HG02884 (cell line): ENCODE data around the gene RALGPS1.

Experiments used
- ATAC-seq: cut with Tn5 transposase; IDR thresholded peaks from one replicate; pipeline ENCODE4 v1.9.1; 2021; ENCODE audit warnings: mild to moderate bottlenecking, moderate library complexity; ENCODE audit not compliant: unreplicated experiment

The RALGPS1 gene

GRCh38 chr9:127092041-127092608 is 177.5 kb downstream of the RALGPS1 start:
- ATAC-seq, result no peak

DNA sequence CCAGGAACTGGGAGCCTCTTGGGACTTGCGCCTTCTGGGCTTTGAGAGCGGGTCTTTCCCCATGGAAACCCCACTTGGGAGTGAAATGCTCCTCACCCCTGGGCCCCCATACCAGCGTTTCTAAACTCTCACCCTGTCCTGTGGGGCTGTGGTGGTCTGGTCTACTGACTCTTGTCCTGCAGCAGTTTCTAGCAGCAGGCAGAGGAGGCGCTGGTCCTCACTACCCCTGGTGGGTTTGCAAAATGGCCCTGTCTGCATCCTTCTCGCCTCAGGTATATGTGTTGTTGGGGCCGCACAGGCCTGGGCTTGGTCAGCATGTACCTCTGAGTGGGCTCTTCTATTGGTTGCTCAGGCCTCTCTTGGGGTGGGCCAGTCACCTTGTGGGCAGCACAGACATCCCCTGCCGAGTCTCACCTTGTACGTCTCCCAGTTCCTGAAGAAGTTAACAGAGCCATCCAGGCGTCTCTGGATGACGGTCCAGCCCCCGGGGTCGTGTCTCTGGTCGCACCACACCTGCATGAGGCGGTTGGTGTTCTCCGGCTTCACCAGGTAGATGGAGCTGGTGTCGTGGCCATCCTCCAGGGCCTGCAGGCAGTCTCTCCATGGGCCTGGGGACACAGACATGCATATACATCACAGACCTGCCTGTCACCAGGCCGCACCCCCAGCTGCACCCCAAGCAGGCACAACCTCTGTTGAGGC is 178.9 kb downstream of the RALGPS1 start:
- no peak for ATAC-seq

DNA sequence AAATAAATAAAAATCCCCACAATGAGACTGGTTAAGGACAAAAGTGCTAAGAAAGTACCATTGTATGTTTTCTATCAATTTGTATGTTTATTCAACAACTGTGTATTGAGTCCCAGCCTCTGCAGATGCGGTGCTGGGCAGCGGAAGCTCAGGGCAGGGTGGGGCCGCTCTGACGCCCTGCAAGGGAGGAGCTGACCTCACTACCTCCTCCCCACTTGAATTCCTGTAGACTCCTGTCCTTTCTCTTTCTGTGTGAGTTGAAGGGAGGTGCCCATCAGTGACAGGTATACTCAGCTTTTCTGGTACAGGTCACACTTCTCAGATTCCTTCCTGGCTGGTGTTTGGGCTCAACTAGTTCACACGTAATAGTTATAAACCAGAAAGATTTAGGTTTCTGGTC is 180.8 kb downstream of the RALGPS1 start:
- ATAC-seq, result no peak

GRCh38 chr9:127096208-127096607 is 181.6 kb downstream of the RALGPS1 start:
- ATAC-seq, result no peak

GRCh38 chr9:127097683-127098082 is 183.1 kb downstream of the RALGPS1 start:
- no peak for ATAC-seq

DNA sequence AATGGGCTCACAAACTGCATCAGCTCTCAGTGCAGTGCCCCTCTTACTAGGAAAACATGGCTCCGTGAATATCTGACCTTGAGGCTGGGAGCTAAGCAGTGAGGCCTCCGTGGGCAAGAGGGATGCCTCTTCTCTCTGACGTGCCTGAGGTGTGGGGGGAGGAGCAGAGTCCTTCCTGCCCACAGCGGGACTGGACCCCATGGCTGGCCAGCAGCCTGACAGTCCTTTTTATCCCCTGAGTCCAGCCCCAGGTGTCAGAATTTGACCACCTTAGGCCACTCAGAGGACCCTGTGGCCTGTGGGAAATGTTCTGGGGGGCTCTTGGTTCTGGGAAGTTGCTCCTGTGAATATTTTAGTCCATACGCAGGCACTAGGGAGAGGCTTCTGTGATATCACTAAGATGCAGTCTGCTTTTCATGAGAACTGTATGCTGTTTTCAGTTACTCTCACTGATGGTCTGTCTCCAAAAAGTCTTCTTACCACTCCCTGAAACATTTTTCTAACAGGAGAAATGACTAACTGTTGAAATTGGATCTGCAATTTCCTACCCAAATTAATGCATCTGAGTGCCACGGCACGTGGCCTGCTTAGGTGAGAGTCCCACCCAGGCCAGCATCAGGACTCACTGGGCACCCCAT is 184.5 kb downstream of the RALGPS1 start:
- no peak for ATAC-seq

GRCh38 chr9:127099664-127100063 is 185.1 kb downstream of the RALGPS1 start:
- no peak for ATAC-seq

GRCh38 chr9:127102176-127102575 is 187.6 kb downstream of the RALGPS1 start:
- no peak for ATAC-seq

DNA sequence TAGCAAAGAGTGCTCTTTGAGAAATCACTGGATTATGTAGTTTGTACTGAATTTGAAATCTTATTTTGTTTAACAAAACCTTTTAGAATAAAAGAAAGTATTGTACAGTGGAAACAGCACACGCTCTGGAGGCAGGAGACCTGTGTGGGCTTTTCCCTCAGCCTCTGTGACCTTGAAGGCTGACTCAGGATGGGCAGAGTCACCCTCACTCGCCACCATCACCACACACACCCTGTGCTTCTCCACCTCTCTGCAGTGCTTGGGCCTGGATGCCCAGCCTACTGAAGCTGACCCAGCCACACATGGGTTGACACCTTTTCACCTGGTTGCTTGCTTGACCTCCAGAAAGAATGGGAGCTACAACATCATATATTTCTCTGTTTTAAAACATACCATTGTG is 188.2 kb downstream of the RALGPS1 start:
- ATAC-seq, result no peak

- ATAC-seq, result no peak
Measured at GRCh38 chr9:127104581-127105311, 190.2 kb downstream of the RALGPS1 start.

GRCh38 chr9:127105805-127106465 is 191.4 kb downstream of the RALGPS1 start:
- no peak for ATAC-seq

GRCh38 chr9:127106466-127106855 is 191.9 kb downstream of the RALGPS1 start:
- no peak for ATAC-seq

GRCh38 chr9:127107171-127107928 is 192.8 kb downstream of the RALGPS1 start:
- no peak for ATAC-seq

- no peak for ATAC-seq
Measured at GRCh38 chr9:127107929-127108876, 193.6 kb downstream of the RALGPS1 start.

- no peak for ATAC-seq
Measured at GRCh38 chr9:127109212-127109711, 194.7 kb downstream of the RALGPS1 start.

GRCh38 chr9:127112056-127112455 is 197.5 kb downstream of the RALGPS1 start:
- no peak for ATAC-seq

DNA sequence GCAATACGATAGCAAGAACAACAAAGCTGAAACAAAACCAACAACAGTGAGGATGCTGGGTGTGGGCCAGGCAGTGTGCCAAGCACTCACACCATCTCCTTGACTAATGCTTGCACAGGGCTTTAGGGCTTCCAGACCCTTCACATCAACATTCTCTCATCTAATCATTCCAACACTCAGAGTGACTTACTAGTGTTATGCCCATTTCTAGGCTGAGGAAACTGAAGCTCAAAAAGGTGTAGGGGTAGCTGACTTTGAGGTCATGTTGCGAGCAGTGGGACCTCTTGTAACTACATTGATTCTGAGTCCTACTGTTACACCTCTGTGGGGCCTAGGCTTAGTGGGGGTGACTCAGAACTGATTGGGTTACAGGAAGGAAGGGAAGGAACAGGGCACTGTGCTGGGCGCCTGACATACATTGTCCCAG is 198.2 kb downstream of the RALGPS1 start:
- ATAC-seq, result no peak

- ATAC-seq, result no peak
Measured at GRCh38 chr9:127113191-127113972, 198.8 kb downstream of the RALGPS1 start.
